MM.1S (cell line): ENCODE results near the gene S100A8.

ENCODE experiments used
- EZH2 ChIP-seq: fragments of 300-600 bp; sonication (generic); optimal IDR thresholded peaks from 2 replicates; pipeline ENCODE3; 2017; ENCODE audit warnings: low read depth, mild to moderate bottlenecking, antibody characterized with exemption, low read length, mixed read lengths
- EZH2phosphoT487 ChIP-seq: fragments of 300-600 bp; sonication (generic); IDR thresholded peaks from 2 replicates; pipeline ENCODE4 v1.6.1; 2018; ENCODE audit warnings: antibody characterized with exemption, low read length
- TF ChIP-seq, protein P1 (sequence below): fragments of 300-600 bp; sonication (generic); IDR thresholded peaks from 2 replicates; pipeline ENCODE4 v1.5.1; 2016; ENCODE audit warnings: antibody characterized with exemption, low read length, mixed read lengths

DNA sequence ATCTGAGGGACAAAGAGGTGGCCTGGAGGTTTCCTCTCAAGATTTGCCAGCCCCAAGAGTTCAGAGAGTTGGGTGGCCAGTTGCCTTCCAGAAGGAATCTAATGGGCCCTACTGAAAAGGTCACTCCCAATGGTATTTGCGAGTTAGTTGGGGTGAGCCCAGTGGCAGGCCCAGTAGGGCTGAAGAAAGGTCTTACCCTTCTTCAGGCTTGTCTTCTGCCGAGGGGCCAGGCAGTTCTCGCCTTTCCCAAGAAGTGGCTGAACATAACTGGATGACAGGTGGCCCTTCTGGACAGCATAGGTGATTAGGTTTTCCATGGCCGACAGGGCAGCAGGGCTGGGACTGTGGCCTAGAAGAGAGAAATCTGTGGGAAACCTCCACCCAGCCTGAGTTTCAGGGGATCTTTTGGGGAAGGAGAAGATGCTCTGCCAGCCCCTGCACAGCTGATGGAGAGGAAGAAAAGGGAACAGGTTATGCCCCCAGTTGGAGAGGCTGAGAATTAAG is 49.4 kb downstream of the S100A8 start:
- TF ChIP-seq, protein P1, sequence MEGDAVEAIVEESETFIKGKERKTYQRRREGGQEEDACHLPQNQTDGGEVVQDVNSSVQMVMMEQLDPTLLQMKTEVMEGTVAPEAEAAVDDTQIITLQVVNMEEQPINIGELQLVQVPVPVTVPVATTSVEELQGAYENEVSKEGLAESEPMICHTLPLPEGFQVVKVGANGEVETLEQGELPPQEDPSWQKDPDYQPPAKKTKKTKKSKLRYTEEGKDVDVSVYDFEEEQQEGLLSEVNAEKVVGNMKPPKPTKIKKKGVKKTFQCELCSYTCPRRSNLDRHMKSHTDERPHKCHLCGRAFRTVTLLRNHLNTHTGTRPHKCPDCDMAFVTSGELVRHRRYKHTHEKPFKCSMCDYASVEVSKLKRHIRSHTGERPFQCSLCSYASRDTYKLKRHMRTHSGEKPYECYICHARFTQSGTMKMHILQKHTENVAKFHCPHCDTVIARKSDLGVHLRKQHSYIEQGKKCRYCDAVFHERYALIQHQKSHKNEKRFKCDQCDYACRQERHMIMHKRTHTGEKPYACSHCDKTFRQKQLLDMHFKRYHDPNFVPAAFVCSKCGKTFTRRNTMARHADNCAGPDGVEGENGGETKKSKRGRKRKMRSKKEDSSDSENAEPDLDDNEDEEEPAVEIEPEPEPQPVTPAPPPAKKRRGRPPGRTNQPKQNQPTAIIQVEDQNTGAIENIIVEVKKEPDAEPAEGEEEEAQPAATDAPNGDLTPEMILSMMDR, result no peak
- no peak for TF ChIP-seq EZH2
- no peak for TF ChIP-seq EZH2phosphoT487
